Thyroid gland (tissue), 4 donors: ENCODE results near the gene NXF1. TPM values are rescaled to one million over a fixed set of nuclear protein-coding genes. Genes with fewer than 3 reads are reported as not detected.

Source experiments
- DNase-seq, 2 donors: peaks; one replicate each; pipeline ENCODE4 v3.0.0-alpha.2; 2019
- H3K27ac ChIP-seq, 3 donors: fragments of 200-600 bp; sonication (generic); 1 replicate in 2 of 3; 2 replicates in 1 of 3; pipeline ENCODE4 v1.5.1; 2016 to 2019; ENCODE audit warnings: mild to moderate bottlenecking in 1 of 3, moderate library complexity in 1 of 3
- H3K27me3 ChIP-seq: fragments of 200-600 bp; sonication (generic); one replicate; pipeline ENCODE4 v1.5.1; 2019
- H3K36me3 ChIP-seq, 2 donors: fragments of 200-600 bp; sonication (generic); one replicate each; pipeline ENCODE4 v1.5.1; 2016 to 2019
- H3K4me1 ChIP-seq, 2 donors: fragments of 200-600 bp; sonication (generic); one replicate each; pipeline ENCODE4 v1.5.1; 2017 to 2019
- H3K4me3 ChIP-seq, 3 donors: fragments of 200-600 bp; sonication (generic); replicated peaks in 1 of 3; 1 replicate in 2 of 3; 2 replicates in 1 of 3; pipeline ENCODE4 v1.5.1; 2016; ENCODE audit warnings: mild to moderate bottlenecking in 1 of 3
- H3K9me3 ChIP-seq: fragments of 200-600 bp; sonication (generic); one replicate; pipeline ENCODE4 v1.5.1; 2017
- CTCF ChIP-seq, 6 experiments: fragments of 200-600 bp in 3 of 6; fragments of 450-650 bp in 3 of 6; sonication (generic) in 3 of 6; IDR thresholded peaks; one replicate each; pipeline ENCODE4 v1.5.1; 2016 to 2019; ENCODE audit warnings: antibody characterized with exemption in 6 of 6, mild to moderate bottlenecking in 2 of 6, inconsistent platforms in 1 of 6, moderate library complexity in 1 of 6
- POLR2A ChIP-seq, 2 donors: fragments of 450-650 bp; IDR thresholded peaks; one replicate each; pipeline ENCODE4 v1.6.1; 2017; ENCODE audit warnings: antibody characterized with exemption in 2 of 2, mild to moderate bottlenecking in 2 of 2, moderate library complexity in 1 of 2
- WGBS, 2 donors: methylation state at CpG; one replicate each; pipeline ENCODE4 v1.1.5; 2017; 5-methylcytosine and 5-hydroxymethylcytosine counted together
- intact Hi-C: fragments of 100-400 bp; cut with DNase I; formaldehyde crosslinking; loops from one replicate; pipeline ENCODE4 v1.15.1; 2023
- total RNA-seq, 4 donors: library from RNA; depleted of rRNA; stranded (reverse); fragments of >200 nt; gene quantifications; one replicate each; pipeline ENCODE4 v1.2.3, GENCODE V29; 2016

Gene NXF1
- total RNA-seq, 4 donors from 2014 or later: 56.8 to 83.7 (median 80.9) TPM

GRCh38 chr11:62801071-62801470, 4.2 kb downstream of the NXF1 start:
- peaks cover 14 to 17% of the 10 kb centered on the region in 2 donors for H3K4me1 ChIP-seq
- H3K4me3 ChIP-seq: no peak overlapping the region
- TF ChIP-seq CTCF (IDR thresholded peaks at IDR 0.05): no peak
- no peak for TF ChIP-seq POLR2A (IDR thresholded peaks at IDR 0.05)
- no peaks in the 10 kb centered on the region for H3K9me3 ChIP-seq
- intact Hi-C loops: no loop called here
- H3K27me3 ChIP-seq: no peaks in the 10 kb centered on the region
- no peak for DNase-seq
- peaks cover 74 to 75% of the 10 kb centered on the region in 2 donors for H3K36me3 ChIP-seq
- WGBS, 2 donors: 88 to 92% methylated on average over 3 to 4 of the region's 4 CpGs
- H3K27ac ChIP-seq: no peak overlapping the region

GRCh38 chr11:62799486-62799885, 5.8 kb downstream of the NXF1 start:
- WGBS, 2 donors: 92 to 97% methylated on average over 10 of the region's 10 CpGs
- intact Hi-C loops: no loop called here
- H3K36me3 ChIP-seq: peaks cover 88 to 90% of the 10 kb centered on the region in 2 donors

GRCh38 chr11:62796281-62796680, 9.0 kb downstream of the NXF1 start:
- peaks cover 80 to 82% of the 10 kb centered on the region in 2 donors for H3K36me3 ChIP-seq
- WGBS, 2 donors: 90 to 93% methylated on average over 7 of the region's 7 CpGs
- H3K9me3 ChIP-seq: no peaks in the 10 kb centered on the region
- H3K4me3 ChIP-seq: no peak overlapping the region
- intact Hi-C loops: no loop called here
- no peak for TF ChIP-seq POLR2A (IDR thresholded peaks at IDR 0.05)
- TF ChIP-seq CTCF (IDR thresholded peaks at IDR 0.05): no peak
- DNase-seq: no peak
- no peaks in the 10 kb centered on the region for H3K27me3 ChIP-seq
- H3K4me1 ChIP-seq: peaks cover 6 to 7% of the 10 kb centered on the region in 2 donors
- no peak overlapping the region for H3K27ac ChIP-seq

More at GRCh38 chr11:62799486-62799885, 5.8 kb downstream of the NXF1 start:
- H3K27me3 ChIP-seq: no peaks in the 10 kb centered on the region
- no peak overlapping the region for H3K27ac ChIP-seq
- TF ChIP-seq CTCF (IDR thresholded peaks at IDR 0.05): no peak
- no peak for TF ChIP-seq POLR2A (IDR thresholded peaks at IDR 0.05)
- H3K4me3 ChIP-seq: no peak overlapping the region
- no peak for DNase-seq
- peaks cover 11 to 12% of the 10 kb centered on the region in 2 donors for H3K4me1 ChIP-seq
- no peaks in the 10 kb centered on the region for H3K9me3 ChIP-seq

- WGBS, 2 donors: 91 to 92% methylated on average over 8 of the region's 8 CpGs
- no peak overlapping the region for H3K4me3 ChIP-seq
- TF ChIP-seq CTCF (IDR thresholded peaks at IDR 0.05): no peak
- TF ChIP-seq POLR2A (IDR thresholded peaks at IDR 0.05): no peak
- peaks cover 13 to 18% of the 10 kb centered on the region in 2 donors for H3K4me1 ChIP-seq
- no peaks in the 10 kb centered on the region for H3K9me3 ChIP-seq
- no peak overlapping the region for H3K27ac ChIP-seq
- H3K36me3 ChIP-seq: peaks cover 60 to 62% of the 10 kb centered on the region in 2 donors
- DNase-seq: no peak
- intact Hi-C loops: no loop called here
- no peaks in the 10 kb centered on the region for H3K27me3 ChIP-seq
These were observed 11.0 kb downstream of the NXF1 start for GRCh38 chr11:62794201-62794775.

GRCh38 chr11:62792202-62792575, 13.1 kb downstream of the NXF1 start:
- H3K4me3 ChIP-seq: no peak overlapping the region
- H3K9me3 ChIP-seq: no peaks in the 10 kb centered on the region
- H3K36me3 ChIP-seq: peaks cover 39 to 41% of the 10 kb centered on the region in 2 donors
- intact Hi-C loops: no loop called here
- H3K4me1 ChIP-seq: peaks cover 20 to 27% of the 10 kb centered on the region in 2 donors
- peak; percentile 25 to 34 for DNase-seq
- H3K27me3 ChIP-seq: no peaks in the 10 kb centered on the region
- TF ChIP-seq POLR2A (IDR thresholded peaks at IDR 0.05): no peak
- no peak for TF ChIP-seq CTCF (IDR thresholded peaks at IDR 0.05)
- H3K27ac ChIP-seq: peak overlapping the region; percentile 1 to 82 (median 47)
- WGBS, 2 donors: 31 to 36% methylated on average over 9 to 11 of the region's 11 CpGs
